Breast epithelium (tissue), 4 donors: ENCODE results near the gene KRTAP2-4. TPM values are rescaled to one million over a fixed set of nuclear protein-coding genes. Genes with fewer than 3 reads are reported as not detected.
"Not testable (repeated sequence)": the region's sequence is repeated elsewhere in the genome, so short reads cannot be mapped to it uniquely, and the experiment has no call there.

Experiments
- DNase-seq, 2 donors: peaks; one replicate each; pipeline ENCODE4 v3.0.0-alpha.2; 2019; ENCODE audit warnings: low spot score in 2 of 2
- H3K27ac ChIP-seq, 2 donors: fragments of 200-600 bp; sonication (generic) in 1 of 2; one replicate each; pipeline ENCODE4 v1.5.1; 2016 to 2019; ENCODE audit warnings: mild to moderate bottlenecking in 1 of 2
- H3K27me3 ChIP-seq, 2 donors: fragments of 200-600 bp; sonication (generic) in 1 of 2; one replicate each; pipeline versions ENCODE4 v1.5.1 to v1.6.0; 2017 to 2019; ENCODE audit warnings: control low read depth in 1 of 2, mild to moderate bottlenecking in 1 of 2
- H3K36me3 ChIP-seq: fragments of 200-600 bp; one replicate; pipeline ENCODE4 v1.5.1; 2019
- H3K4me1 ChIP-seq, 2 donors: fragments of 200-600 bp; sonication (generic); one replicate each; pipeline ENCODE4 v1.5.1; 2016 to 2019; ENCODE audit warnings: control low read depth in 1 of 2
- H3K4me3 ChIP-seq, 3 donors: fragments of 200-600 bp; sonication (generic); 1 replicate in 2 of 3; 2 replicates in 1 of 3; pipeline ENCODE4 v1.5.1; 2016 to 2019; ENCODE audit warnings: mild to moderate bottlenecking in 3 of 3, moderate library complexity in 2 of 3
- H3K9me3 ChIP-seq, 2 donors: fragments of 200-600 bp; sonication (generic) in 1 of 2; one replicate each; pipeline ENCODE4 v1.5.1; 2016 to 2019; ENCODE audit warnings: control low read depth in 1 of 2
- POLR2A ChIP-seq: fragments of 450-650 bp; IDR thresholded peaks from one replicate; pipeline ENCODE4 v1.6.1; 2016; ENCODE audit warnings: antibody characterized with exemption, mild to moderate bottlenecking, moderate library complexity
- POLR2AphosphoS5 ChIP-seq, 3 donors: sonication (generic); formaldehyde crosslinking; IDR thresholded peaks; one replicate each; pipeline ENCODE4 v1.6.1; 2017; ENCODE audit warnings: antibody characterized with exemption in 3 of 3
- intact Hi-C: fragments of 100-400 bp; cut with DNase I; formaldehyde crosslinking; loops from one replicate; pipeline ENCODE4 v1.15.1; 2023; ENCODE audit warnings: low total_unique reads
- total RNA-seq, 3 donors: library from RNA; depleted of rRNA; stranded (reverse); fragments of >200 nt; gene quantifications; one replicate each; pipeline ENCODE4 v1.1.0, GENCODE V29; 2016
- TF ChIP-seq, protein P1 (sequence below), 3 donors: fragments of 450-650 bp; IDR thresholded peaks; one replicate each; pipeline ENCODE4 v1.5.1; 2016 to 2017; ENCODE audit warnings: antibody characterized with exemption in 3 of 3, mild to moderate bottlenecking in 3 of 3, moderate library complexity in 3 of 3

Gene KRTAP2-4
- total RNA-seq, 3 donors from 2014 or later = not detected

DNA sequence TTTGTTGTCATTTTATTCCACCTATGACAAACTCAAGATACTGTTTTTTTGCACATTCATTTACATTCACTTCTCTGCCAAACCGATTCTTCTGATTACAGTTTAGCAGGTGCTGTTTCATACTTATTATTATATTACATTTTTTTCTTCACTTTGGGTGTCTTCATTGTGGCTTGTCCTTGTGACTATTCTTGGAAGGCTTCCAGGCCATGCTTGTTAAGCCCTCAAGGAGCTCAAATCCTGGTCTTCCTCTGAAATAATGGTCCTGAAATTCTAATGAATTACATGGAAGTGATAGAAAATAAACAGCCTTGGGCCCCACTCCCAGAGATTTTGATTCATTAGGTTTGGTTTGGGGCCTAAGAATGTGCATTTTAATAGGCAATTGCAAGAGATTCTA lies 1.4 kb downstream of the KRTAP2-4 start:
- intact Hi-C loops = no loop called here
- H3K27me3 ChIP-seq = no peaks in the 10 kb centered on the region
- H3K36me3 ChIP-seq = no peaks in the 10 kb centered on the region
- H3K4me1 ChIP-seq = no peaks in the 10 kb centered on the region
- DNase-seq = no peak
- no peaks in the 10 kb centered on the region for H3K9me3 ChIP-seq
- TF ChIP-seq POLR2AphosphoS5 (IDR thresholded peaks at IDR 0.05) = no peak
- TF ChIP-seq, protein P1, sequence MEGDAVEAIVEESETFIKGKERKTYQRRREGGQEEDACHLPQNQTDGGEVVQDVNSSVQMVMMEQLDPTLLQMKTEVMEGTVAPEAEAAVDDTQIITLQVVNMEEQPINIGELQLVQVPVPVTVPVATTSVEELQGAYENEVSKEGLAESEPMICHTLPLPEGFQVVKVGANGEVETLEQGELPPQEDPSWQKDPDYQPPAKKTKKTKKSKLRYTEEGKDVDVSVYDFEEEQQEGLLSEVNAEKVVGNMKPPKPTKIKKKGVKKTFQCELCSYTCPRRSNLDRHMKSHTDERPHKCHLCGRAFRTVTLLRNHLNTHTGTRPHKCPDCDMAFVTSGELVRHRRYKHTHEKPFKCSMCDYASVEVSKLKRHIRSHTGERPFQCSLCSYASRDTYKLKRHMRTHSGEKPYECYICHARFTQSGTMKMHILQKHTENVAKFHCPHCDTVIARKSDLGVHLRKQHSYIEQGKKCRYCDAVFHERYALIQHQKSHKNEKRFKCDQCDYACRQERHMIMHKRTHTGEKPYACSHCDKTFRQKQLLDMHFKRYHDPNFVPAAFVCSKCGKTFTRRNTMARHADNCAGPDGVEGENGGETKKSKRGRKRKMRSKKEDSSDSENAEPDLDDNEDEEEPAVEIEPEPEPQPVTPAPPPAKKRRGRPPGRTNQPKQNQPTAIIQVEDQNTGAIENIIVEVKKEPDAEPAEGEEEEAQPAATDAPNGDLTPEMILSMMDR (IDR thresholded peaks at IDR 0.05) = no peak
- H3K4me3 ChIP-seq = no peak overlapping the region
- H3K27ac ChIP-seq = no peak overlapping the region

DNA sequence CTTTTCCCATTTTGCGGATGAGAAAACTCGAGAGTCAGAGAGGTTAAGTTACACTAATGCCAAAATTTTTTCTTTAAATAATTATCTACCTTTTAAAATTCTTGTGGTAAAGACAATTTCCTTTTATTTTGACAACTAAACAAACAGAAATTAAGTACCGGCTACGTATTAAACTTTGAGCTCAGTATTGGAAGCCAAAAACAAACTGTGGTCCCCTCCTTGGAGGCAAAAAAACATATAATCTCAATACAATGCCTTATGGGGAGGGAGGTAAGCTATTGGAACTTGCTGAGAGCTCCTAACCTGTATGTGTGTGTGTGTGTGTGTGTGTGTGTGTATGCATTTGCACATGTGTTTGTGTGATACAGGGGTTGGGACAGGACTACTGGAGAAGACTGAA lies 2.2 kb downstream of the KRTAP2-4 start:
- H3K4me1 ChIP-seq = no peaks in the 10 kb centered on the region
- DNase-seq = no peak
- H3K4me3 ChIP-seq = no peak overlapping the region
- H3K27ac ChIP-seq = no peak overlapping the region
- H3K36me3 ChIP-seq = no peaks in the 10 kb centered on the region
- intact Hi-C loops = no loop called here
- no peaks in the 10 kb centered on the region for H3K27me3 ChIP-seq
- TF ChIP-seq, protein P1 (IDR thresholded peaks at IDR 0.05) = no peak
- H3K9me3 ChIP-seq = no peaks in the 10 kb centered on the region

DNA sequence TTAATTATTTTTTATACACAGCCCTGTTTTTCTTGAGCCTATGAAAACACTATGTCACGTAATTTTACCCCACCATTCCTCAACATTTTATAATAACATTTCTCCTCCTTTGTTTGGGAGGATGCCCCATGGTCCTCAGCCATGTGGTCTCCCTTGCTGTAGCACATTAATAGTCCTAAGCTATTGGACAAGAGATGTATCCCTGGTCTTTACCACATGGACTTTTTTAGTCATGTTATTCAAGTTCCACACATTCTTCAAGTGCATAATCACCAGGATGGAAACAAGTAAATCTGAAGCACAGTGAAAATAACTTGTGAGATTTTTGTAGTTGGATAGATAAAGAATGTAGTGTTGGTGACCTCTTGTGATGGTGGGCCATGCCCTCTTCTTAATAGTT lies 3.7 kb downstream of the KRTAP2-4 start:
- peak overlapping the region in 1 of 2 donors; percentile 25 for H3K27ac ChIP-seq
- H3K36me3 ChIP-seq = no peaks in the 10 kb centered on the region
- no peaks in the 10 kb centered on the region for H3K4me1 ChIP-seq
- no peaks in the 10 kb centered on the region for H3K27me3 ChIP-seq
- H3K9me3 ChIP-seq = no peaks in the 10 kb centered on the region
- DNase-seq = no peak
- no peak overlapping the region for H3K4me3 ChIP-seq
- TF ChIP-seq POLR2A = no peak
- intact Hi-C loops = no loop called here

DNA sequence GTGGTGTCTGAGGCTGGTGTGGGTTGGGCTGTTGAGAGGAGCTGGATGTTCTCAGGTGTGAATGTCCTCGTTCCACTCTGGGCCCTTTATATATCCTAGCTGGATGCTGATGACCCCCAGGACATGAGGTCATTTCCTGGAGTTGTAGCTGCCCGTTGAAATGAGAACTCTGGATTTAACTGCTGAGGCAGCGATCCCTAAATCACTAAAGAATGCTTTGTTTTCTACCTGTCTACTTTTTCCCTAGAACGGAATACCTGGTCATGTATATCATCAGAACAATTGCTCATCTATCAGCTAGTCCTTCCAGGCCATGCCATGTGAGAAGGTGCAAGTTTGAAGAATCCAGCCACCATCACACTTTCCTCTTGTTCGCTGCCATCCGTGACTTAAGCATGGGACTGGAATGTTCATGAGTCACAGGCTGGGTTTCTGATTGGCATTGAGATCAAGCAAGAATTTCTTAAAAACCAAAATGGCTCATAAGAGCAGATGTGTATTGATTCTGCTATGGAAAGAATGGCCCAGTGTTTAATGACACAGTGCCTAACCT lies 5.6 kb downstream of the KRTAP2-4 start, which contains the start of gene KRTAP2-3:
Gene KRTAP2-3 (minus strand): TSS at position 63 of the 553 bp plus-strand sequence. CDS start 64 bp downstream, outside the sequence.
- TF ChIP-seq, protein P1 (IDR thresholded peaks at IDR 0.05) = no peak
- no peak for TF ChIP-seq POLR2AphosphoS5 (IDR thresholded peaks at IDR 0.05)
- no peak for TF ChIP-seq POLR2A
- Histone ChIP-seq H3K9me3 (no peaks in the 10 kb centered on the region), H3K4me1 (no peaks in the 10 kb centered on the region), H3K36me3 (no peaks in the 10 kb centered on the region), H3K27me3 (no peaks in the 10 kb centered on the region), H3K4me3 (no peak within 1 kb of the TSS), H3K27ac (no peak within 1 kb of the TSS)
- intact Hi-C loops = no loop called here
- DNase-seq = no peak

DNA sequence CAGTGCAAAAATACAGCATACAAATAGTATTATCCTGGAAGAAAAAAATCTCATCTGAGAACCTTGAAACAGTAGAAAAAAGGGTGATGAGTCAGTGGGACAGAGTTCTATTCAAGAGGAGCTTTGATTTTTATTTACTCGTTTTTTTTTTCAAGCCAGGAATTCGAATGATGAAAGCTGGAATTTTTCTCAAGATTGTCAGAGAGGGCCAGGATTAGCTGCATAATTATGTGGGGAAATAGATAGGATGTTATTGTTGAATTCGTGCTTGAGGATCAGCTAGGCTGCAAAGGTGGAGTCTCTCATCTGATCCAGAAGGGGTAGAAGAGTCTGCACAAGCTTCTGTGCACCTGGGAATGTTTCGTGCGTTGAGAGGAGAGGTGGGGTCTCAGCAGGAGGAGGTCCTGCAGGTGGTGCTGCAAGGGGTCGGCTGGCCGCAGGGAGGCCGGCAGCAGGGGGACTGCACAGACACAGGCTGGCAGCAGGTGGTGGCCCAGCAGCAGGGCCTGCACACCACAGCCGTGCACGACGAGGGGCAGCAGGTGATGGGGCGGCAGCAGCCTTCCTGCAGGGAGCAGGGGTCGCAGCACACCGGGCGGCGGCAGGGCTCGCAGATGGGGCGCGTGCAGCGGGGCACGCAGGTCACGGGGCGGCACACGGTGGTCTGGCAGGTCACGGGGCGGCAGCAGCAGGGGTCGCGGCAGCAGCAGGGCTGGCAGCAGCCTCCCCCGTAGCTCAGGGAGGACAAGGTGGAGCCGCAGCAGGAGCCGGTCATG lies 6.2 kb downstream of the KRTAP2-4 start:
- H3K36me3 ChIP-seq, DNase-seq, H3K27me3 ChIP-seq, H3K4me1 ChIP-seq, H3K27ac ChIP-seq, H3K9me3 ChIP-seq, H3K4me3 ChIP-seq: not testable (repeated sequence)
- intact Hi-C loops = loop anchor here (2.0 kb wide), 1 partner anchor 33 kb away; no protein-coding TSS in a partner anchor

DNA sequence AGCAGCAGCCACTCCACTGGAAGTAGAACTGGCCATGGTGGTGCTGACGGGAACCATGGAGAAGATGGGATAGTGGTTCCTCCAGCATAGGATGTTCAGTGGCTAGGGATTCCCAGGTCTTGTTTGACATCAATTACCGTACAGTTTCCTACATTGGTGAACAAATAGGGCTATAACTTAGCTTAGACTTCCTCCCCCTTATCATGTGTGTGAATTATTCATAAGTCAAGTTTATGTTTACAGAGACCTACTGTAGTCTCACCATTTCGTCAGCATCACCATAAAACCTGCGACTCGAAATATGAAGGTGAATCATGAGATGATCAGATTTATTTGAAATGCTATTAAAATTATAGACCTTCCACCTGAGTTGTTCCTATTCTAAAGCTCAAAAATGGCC lies 6.9 kb downstream of the KRTAP2-4 start:
- Histone ChIP-seq H3K4me1 (no peaks in the 10 kb centered on the region), H3K9me3 (no peaks in the 10 kb centered on the region), H3K4me3 (no peak overlapping the region), H3K27ac (no peak overlapping the region), H3K36me3 (no peaks in the 10 kb centered on the region), H3K27me3 (no peaks in the 10 kb centered on the region)
- TF ChIP-seq, protein P1 (IDR thresholded peaks at IDR 0.05) = no peak
- no peak for TF ChIP-seq POLR2AphosphoS5 (IDR thresholded peaks at IDR 0.05)
- TF ChIP-seq POLR2A = no peak
- intact Hi-C loops = loop anchor here (2.0 kb wide), 1 partner anchor 34 kb away; no protein-coding TSS in a partner anchor
- no peak for DNase-seq
